HG02642 (cell line): Measurements from ENCODE around the gene ADIPOR2.

Experiments used
- ATAC-seq: cut with Tn5 transposase; IDR thresholded peaks from one replicate; pipeline ENCODE4 v1.9.1; 2021; ENCODE audit warnings: mild to moderate bottlenecking; ENCODE audit not compliant: unreplicated experiment, poor library complexity

Gene ADIPOR2, protein sequence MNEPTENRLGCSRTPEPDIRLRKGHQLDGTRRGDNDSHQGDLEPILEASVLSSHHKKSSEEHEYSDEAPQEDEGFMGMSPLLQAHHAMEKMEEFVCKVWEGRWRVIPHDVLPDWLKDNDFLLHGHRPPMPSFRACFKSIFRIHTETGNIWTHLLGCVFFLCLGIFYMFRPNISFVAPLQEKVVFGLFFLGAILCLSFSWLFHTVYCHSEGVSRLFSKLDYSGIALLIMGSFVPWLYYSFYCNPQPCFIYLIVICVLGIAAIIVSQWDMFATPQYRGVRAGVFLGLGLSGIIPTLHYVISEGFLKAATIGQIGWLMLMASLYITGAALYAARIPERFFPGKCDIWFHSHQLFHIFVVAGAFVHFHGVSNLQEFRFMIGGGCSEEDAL

DNA sequence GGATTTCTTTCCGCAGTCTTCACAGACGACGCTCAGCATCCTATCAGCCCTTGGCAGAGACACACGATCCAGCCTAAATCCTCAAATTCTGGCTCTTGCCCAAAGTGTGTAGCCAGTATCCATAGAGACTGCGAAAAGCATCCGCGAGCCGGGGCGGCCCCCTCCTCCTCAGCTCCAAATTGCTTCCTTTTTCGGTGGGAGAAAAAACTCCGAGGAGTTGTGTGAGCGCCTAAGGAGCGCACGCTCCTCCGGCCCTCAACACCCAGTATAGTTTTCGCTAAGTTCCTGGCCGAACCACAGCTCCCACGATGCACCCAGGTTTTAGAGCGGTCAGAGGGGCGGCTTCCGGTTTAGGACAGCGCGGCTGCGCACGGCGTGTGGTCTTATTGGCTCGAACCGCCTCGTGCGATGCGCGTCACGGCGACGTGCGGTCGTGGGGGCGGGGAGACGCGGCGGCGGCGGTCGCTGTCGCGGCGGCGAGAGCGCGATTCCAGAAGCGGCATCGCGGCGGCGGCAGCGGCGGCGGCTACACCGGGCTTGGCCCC, at the start of gene ADIPOR2:
ADIPOR2 (plus strand) TSS at position 493 of the 545 bp plus-strand sequence. CDS start 63,274 bp downstream, outside the sequence.
- peak; percentile 97 for ATAC-seq

DNA sequence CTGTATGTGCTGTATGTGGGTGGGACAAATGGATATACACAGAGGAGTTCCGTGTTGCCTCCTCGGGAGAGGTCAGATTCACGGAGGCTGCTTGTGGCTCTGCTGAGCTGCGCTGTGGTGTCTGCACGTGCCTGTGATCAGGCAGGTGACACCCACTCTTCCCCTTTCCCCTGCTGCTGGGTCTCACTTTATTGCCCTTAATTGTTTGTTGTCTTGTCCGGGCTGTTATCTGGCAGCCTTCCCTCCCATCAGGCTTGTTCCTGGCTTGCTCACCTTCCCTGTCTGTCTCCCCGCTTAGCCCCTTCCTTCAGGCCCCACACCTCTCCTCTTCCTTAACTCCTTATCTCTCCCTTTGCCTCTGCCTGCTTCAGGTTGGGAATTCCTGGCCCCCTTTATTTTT, 48.4 kb upstream of the ADIPOR2 start:
- no peak for ATAC-seq

DNA sequence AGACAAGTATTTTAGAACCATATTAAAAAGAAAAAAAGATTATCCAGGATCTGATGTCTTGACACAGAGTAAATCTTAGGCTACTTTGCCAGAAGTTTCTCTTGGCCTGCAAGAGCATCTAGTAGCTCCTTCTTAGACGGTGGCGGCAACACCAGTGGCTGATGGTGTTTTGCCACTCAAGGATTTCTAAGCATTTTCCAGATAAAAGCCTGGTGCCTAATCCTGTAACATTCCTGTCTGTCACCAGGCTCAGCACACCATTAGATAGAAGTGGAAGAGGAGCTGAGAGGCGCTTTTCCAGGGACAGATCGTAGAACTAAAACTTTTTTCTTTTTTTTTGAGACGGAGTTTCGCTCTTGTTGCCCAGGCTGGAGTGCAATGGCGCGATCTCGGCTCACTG, 47.8 kb upstream of the ADIPOR2 start:
- ATAC-seq, result no peak

GRCh38 chr12:1643905-1644533, 46.9 kb upstream of the ADIPOR2 start:
- no peak for ATAC-seq

GRCh38 chr12:1644534-1645438, 46.1 kb upstream of the ADIPOR2 start:
- ATAC-seq, result no peak

GRCh38 chr12:1645819-1646218, 45.1 kb upstream of the ADIPOR2 start:
- no peak for ATAC-seq

DNA sequence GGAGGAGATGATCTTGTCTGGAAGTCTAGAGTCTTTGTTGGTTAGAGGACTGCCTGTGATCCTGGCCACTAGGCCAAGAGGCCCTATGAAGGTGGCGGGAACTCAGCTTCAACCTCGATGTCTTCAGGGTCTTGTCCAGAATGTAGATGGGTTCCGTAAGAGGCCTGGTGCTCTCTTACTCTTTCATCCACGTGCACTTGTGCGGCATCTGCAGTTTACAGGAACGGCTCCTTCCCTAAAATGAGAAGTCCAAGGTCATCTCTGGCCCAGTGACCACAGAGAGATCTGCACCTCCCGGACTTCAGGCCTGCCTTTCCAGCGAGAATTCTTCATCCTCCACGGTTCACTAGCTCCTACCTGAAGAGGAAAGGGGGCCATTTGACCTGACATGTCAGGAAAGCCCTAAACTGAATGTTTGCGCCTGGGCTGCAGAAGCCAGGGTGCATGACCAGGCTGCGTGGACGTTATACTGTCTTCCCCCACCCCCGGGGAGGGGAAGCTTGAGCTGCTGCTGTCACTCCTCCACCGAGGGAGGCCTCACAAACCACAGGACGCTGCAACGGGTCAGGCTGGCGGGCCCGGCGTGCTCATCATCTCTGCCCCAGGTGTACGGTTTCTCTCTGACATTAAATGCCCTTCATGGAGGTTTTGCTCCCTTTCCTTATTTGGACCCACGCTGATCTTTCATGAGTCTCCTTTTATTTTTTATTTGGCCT, 44.1 kb upstream of the ADIPOR2 start:
- no peak for ATAC-seq

DNA sequence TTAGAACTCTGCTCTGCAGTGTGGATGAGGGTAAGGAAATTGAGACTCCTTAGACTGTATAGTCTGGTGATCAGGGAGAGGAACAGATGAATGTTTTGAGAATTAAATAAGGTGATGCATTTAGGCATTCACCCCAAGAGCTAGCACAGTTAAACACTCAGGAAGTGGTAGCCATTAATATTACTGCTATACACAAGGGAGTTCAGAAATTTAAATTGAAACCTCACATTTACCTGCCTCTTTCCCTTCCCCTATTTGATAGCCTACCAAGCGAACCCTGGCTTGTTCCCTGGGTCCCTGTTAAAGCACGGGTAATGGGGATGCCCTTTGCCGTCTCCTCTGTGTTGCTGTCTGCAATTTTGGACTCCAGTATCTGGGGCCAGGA, 43.6 kb upstream of the ADIPOR2 start:
- ATAC-seq, result no peak

- no peak for ATAC-seq
Measured at GRCh38 chr12:1650260-1650977, 40.5 kb upstream of the ADIPOR2 start.

GRCh38 chr12:1650978-1651361, 39.9 kb upstream of the ADIPOR2 start:
- no peak for ATAC-seq

DNA sequence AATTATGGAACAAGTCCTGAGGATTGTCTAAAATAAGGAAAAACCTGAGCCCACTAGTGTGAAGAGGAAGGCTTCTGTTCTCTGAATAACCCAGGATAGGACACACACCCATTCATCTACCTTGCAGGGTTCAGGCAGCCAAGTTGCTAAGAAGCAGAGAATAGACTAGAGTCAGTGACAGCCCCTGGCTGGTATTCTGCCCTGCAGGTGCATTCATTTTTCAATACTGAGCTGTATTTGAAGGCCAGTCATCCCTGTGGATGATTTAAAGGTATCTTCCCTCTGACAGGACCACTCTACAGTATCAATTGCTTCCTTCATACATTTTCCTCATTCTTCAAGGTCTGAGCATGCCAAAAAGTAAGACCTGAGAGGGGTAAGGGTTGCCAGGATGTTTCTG, 38.9 kb upstream of the ADIPOR2 start:
- no peak for ATAC-seq

DNA sequence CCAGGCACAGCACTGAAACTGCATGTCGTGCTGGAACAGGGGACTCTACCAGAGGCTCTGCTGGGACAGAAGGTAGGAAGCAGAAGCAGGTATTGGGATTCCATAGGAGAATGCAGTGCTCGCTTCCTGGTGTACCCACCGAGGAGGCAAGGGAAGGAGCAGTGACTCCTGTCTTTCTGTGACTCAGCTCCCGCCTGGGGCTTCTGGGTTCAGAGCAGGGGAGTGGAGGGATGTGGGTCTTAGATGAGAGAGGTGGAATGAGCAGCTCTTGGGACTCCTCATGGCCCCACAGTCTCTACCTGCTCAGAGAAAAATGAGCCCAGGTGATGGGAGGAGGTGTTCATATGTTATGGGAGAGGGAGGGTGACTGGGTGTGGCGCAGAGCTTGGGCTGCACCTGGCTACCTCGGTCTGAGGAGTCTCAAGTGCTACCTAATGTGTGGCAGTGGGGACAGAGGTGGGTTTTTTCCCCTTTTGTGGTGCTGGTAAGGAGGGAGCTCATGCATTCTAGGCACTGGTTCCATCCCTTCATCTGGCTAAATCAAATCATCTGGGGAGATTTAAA, 35.6 kb upstream of the ADIPOR2 start:
- no peak for ATAC-seq

- no peak for ATAC-seq
Measured at GRCh38 chr12:1656902-1657301, 34.0 kb upstream of the ADIPOR2 start.

DNA sequence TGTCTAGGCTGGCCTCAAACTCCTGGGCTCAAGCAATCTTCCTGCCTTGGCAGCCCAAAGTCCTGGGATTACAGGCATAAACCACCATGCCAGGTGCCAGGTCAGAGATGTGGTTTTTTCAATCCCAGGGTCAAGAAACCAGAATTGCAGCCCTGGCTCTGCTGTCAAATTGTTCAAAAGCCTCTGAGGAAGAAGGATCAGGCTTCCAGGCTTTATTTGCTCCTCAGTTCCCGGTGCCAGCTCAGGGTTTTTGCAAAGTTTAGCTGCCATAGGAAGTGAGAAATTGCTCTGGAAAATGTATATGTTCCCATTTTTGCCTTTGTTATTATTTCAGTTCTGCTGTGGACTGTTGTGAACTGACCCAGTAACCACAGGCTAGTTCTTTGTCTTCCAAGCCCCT, 33.2 kb upstream of the ADIPOR2 start:
- ATAC-seq, result no peak

DNA sequence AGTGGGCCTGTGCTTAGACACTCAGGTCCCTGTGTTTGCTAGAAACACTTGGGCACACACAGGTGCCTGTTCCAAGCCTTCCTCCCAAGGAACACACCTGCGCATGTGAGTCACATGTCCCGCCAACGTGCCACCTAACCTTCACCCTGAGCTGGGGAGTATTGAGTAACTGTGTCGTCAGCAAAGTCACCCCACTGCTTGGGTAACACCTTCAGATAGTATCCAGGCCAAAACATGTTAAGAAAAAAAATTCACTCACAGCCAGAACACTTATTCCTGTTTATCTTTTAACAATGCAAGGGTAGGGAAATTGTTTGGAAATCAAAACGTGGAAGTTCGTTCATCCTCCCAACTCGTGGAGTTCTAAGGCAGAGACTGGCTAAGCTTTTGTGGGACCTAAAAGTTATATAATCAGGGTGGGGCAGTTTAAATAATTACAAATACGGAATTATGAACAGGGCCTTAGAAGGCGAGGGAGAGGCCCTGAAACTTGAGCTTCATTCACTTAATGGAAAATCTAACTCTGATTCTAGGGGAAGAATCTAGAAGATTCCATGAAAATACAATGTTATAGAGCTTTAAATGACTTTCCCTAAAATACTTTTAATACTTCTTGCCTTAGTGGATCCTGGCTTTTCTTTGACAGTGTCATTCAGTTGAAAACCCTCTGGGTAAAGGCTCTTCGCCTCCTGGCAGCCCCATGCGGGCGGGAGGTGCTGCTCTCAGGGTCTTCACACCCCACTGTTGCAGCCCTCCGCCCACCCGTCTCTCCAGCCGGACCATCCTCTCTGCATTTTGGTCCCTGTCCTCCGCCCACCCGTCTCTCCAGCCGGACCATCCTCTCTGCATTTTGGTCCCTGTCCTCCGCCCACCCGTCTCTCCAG, 30.3 kb upstream of the ADIPOR2 start:
- ATAC-seq, result no peak

- ATAC-seq, result peak; percentile 84
Measured at GRCh38 chr12:1661553-1662335, 29.1 kb upstream of the ADIPOR2 start.

DNA sequence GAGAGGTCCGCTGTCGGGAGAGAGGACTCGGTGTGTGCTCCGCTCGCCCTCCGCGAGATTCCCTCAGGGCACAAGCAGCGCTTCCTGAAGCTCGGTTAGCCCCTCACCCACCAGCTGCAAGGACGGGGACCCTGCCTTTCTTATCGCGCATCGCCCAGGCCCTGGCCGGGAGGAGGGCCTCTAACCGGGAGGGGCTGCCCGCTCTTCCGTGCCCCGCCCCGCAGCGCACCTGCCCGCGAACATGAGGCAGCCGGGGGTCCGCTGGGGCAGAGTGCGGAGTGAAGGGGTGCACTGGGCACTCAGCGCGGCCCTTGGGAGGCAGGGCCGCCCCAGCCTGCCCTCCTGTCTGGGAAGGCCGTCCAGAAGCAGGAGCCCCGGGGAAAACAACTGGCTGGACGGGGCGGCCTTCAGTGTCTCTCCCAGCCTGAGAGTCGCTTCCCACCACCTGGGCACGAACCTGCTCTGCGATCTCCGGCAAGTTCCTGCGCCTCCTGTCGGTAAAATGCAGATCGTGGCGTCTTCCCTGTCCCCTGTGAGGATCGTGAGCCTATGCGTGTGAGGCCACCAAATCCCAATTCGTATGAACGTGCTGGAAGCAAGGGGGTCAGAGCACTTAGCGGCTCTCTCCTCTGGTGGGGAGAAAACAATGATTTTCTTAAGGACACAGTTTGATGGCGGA, 28.0 kb upstream of the ADIPOR2 start:
- ATAC-seq, result no peak
